Globus pallidus (tissue), 1 donor: ENCODE results near the gene RTTN.
"Not testable (repeated sequence)": the region's sequence is repeated elsewhere in the genome, so short reads cannot be mapped to it uniquely, and the experiment has no call there.

Experiments used
- DNase-seq: peaks from one replicate; pipeline ENCODE4 v3.0.0-alpha.2; 2015; ENCODE audit warnings: low spot score

The RTTN gene

GRCh38 chr18:70022636-70023035 is 182.9 kb downstream of the RTTN start:
- no peak for DNase-seq

DNA sequence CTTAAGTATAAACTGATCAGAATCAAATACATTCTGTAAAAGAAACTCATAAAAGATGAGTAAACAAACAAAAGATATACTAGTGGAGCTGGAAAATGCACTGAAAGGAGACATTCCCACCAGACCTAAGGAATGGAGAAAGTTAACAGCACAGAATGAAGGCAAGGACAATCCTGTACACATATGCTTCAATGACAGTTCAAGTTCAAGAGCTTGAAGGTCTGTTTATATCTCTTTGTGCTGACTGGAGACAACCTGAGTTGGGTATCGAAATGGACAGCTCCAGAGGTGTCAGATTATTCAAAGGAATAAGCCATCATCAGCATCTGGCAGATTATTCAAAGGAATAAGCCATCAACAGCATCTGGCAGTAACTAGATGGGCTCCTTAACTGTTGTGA is 184.0 kb downstream of the RTTN start:
- no peak for DNase-seq

- DNase-seq, result no peak
These were observed 184.4 kb downstream of the RTTN start for GRCh38 chr18:70021043-70021442.

DNA sequence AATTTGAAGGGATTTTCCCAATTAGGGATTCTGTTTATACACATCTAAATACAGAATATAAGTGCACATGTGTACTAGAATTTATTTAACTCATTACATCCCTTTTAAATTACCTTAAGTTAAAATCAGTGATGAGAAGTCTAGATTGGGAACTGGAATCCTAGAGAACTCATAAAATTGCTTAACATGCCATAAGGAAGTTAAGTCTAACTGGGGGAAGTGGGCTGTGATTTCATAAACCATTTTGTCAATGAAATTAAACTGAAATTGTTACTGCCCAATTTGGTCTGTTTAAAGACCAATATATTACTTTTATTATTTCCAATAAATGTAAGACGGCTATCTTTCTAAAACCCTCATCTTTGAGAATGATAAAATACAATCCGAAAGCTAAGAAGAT is 185.5 kb downstream of the RTTN start:
- no peak for DNase-seq

GRCh38 chr18:70019136-70019535 is 186.4 kb downstream of the RTTN start:
- DNase-seq, result no peak

DNA sequence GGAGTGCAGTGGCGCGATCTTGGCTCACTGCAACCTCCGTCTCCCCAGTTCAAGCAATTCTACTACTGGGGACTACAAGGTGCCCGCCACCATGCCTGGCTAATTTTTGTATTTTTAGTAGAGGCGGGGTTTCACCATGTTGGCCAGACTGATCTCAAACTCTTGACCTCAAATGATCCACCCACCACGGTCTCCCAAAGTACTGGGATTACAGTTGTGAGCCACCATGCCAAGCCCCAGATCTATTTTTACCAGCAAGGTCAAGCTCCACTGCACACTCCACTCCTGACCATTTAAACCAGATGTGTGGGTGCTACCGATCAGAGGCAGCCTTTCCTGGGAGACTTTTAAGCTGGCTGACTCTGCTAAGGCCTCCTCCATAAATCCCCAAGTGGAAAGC is 190.4 kb downstream of the RTTN start:
- no peak for DNase-seq

- no peak for DNase-seq
These were observed 199.9 kb downstream of the RTTN start for GRCh38 chr18:70005580-70005979.

GRCh38 chr18:70004696-70005095 is 200.8 kb downstream of the RTTN start:
- no peak for DNase-seq

DNA sequence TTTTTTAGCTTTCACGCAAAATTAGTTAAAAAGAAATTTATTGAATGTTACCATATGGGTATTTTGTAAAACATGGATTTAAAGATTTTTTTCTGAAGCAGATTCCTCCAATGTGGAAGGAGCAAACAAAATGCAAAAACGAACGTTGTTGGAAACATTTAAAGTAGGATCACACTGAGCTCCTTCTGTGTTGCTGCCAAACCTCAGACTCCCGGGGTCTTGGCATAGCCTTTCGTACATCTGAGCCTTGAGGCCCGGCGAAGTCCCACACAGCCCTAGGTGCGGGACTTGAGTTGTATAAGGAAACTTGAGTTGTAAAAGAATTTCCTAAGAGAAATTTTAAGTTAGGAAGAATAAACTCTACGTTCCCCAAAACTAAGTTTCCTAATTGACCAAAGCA is 205.8 kb downstream of the RTTN start:
- no peak for DNase-seq

DNA sequence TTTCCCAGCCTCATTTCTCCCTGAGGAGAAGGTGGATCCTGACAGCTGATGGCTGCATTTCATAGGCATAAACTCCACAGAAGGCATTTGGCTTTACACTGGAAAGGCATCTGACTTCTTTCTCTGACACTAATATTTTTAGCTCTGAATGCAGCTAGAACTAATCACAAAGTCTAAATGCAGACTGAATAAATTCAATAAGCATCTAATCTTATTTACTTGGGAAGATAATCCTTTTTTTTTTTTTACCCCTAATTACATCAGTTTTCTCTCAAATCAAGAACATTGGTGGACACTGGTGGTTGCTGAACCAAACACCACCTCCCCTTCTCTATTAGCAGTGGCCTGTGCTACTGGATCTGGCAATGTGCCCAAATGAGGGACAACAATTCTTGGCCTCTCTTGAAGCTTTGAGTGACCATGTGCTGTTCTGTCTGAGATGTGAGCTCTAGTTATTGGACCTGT is 206.9 kb downstream of the RTTN start:
- no peak for DNase-seq

- DNase-seq, result no peak
These were observed 208.3 kb downstream of the RTTN start for GRCh38 chr18:69996951-69997798.

DNA sequence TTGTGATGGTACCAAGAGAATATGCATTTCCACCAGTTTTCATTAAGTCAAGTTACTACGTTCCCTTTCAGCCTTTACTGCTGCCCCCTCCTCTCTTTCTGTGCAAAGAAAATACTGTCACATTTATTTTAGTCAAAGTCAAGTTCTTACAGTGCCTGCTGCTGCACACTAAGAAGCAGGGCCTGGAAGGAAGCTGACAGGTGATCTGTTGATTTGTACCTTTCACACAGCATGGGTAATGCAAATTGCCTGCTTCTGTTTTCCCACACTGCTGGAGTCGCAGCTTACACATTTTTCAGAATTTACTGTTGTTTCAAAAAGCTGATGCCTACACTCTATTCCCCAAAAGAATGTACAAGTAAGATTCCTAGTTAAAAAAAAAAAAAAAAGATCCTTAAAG is 209.1 kb downstream of the RTTN start:
- DNase-seq, result no peak

DNA sequence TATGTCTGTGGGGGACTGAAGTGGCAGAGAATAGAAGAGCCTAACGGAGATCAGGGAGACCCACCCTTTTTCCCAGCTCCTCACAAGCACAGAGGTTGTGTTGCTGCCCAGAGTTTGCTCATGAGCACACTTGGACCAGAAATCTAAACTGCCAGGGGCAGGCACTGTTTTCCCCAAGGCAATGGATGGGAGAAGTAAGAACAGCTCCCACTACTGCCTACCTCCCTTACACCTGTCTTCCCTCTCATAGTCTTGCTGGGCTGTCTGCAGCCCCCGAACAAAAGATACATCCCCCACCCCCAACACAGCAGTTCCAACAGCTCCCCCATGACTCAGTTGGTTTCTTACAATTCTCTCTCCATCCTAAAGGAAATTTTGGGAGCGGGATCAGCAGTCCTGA is 209.7 kb downstream of the RTTN start:
- DNase-seq, result no peak

DNA sequence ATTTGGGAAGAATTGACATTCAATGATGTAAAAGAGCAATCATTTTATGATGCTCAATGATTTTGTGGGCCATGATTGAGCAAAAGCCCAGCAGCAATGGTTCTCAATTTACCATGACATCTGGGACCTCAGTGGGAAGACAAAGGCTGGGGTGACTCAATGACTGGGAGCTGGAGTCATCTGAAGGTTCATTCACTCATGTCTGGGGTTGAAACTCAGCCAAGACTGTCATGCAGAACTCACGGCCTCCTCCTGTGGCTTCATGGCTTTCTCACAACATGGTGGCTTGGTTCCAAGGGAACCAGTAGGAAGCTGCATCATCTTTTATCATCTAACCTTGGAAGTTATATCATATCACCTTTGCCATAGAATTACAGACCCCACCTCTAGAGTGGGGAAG is 212.7 kb downstream of the RTTN start:
- DNase-seq, result no peak

DNA sequence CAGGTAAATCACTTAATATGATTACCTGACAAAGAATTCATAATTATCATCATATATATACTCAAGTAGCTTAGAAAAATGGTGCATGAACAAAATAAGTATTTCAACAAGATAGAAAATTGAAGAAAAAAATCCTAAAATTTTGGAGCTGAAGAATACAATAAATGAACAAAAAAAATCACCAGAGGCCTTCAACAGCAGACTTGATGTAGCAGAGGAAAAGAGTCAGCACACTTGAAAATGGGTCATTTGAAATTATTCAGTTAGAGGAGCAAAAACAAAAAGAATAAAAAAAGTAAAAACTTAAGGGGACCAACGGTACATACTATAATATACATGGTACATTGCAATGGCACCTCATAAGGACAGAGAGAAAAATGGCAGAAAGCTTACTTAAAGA is 217.6 kb downstream of the RTTN start:
- DNase-seq, result no peak

GRCh38 chr18:69985239-69985638 is 220.2 kb downstream of the RTTN start:
- no peak for DNase-seq

DNA sequence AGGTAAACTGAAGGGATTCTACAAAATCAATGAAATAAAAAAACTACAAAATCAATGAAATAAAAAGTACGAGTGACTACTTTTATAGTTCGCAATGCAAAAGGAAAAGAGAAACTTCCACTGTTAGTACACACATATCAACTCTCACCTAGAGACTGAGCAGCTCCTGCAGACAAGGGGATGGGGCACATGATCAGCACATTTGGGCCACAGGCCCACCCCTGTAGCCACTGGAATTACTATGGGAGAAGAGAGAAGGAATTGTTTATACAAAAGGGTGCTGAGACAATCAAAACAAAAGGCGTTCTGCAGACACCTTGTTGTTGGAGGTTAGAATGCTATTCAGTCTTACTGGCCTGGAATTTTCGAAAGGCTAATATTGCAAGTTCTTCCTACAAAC is 223.1 kb downstream of the RTTN start:
- DNase-seq, result no peak

- DNase-seq, result no peak
These were observed 223.5 kb downstream of the RTTN start for GRCh38 chr18:69981948-69982347.

DNA sequence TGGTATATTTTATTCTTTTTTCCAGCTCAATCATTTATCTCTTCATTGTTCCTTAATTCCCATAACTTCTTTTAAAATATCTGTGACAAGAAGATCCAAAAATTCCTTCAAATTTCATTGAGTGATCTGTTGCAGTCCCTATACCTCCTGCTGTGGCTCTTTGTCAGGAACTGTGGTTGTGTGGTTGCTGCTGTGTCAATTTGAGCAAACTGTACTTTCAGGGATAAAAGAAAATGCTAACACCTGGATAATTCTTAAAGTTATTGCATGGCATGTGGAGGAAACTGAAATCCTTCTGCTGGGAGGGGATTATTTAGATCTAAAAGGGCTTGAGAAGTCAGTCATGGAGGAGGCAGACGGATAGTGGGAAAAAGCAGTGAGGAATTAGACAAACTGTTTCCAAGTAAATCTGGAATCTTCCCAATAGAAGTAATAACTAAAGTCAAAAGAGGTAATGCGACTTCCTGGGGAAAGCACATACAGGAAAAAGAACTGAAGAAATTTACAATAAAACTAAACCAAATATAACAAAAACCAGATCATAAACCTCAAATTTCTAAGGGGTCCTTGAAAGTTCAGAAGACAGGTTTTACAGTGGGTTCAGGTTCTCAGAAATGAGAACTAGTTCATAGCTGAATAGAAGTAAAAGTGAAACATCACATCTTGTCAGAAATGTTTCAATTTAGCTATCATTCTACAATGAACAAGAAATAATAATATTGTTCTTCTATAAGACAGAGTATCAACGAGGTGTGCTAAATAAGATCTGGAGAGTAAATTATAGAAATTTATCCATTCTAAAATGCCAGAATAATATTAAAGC is 224.3 kb downstream of the RTTN start:
- no peak for DNase-seq

GRCh38 chr18:69980509-69980908 is 225.0 kb downstream of the RTTN start:
- DNase-seq, result no peak

GRCh38 chr18:69978732-69979715 is 226.5 kb downstream of the RTTN start:
- no peak for DNase-seq

- not testable (repeated sequence) for DNase-seq
These were observed 230.2 kb downstream of the RTTN start for GRCh38 chr18:69975294-69975693.
